Stimulated activated CD8-positive, alpha-beta memory T cell treated with anti-CD3 and anti-CD28 coated beads, Interleukin-15, amount 100 ng/mL, for 48 hours (primary cell): ENCODE results near the gene ARHGAP22.

Source experiments
- DNase-seq, 2 donors: peaks; one replicate each; pipeline ENCODE4 v3.0.0-alpha.2; 2020; ENCODE audit warnings: low read depth in 2 of 2

Gene ARHGAP22

GRCh38 chr10:48533540-48533939 is 71.3 kb downstream of the ARHGAP22 start:
- DNase-seq: no peak

GRCh38 chr10:48531486-48531885 is 73.4 kb downstream of the ARHGAP22 start:
- no peak for DNase-seq

GRCh38 chr10:48529331-48529730 is 75.5 kb downstream of the ARHGAP22 start:
- no peak for DNase-seq

- no peak for DNase-seq
Measured at GRCh38 chr10:48527756-48528155, 77.1 kb downstream of the ARHGAP22 start.

- DNase-seq: no peak
Measured at GRCh38 chr10:48526846-48527505, 77.9 kb downstream of the ARHGAP22 start.

GRCh38 chr10:48526011-48526821 is 78.7 kb downstream of the ARHGAP22 start:
- DNase-seq: no peak

GRCh38 chr10:48525113-48525512 is 79.8 kb downstream of the ARHGAP22 start:
- DNase-seq: no peak

GRCh38 chr10:48523820-48524758 is 80.8 kb downstream of the ARHGAP22 start:
- DNase-seq: peak in 1 of 2 donors; percentile 2

- DNase-seq: no peak
Measured at GRCh38 chr10:48523212-48523819, 81.6 kb downstream of the ARHGAP22 start.

- no peak for DNase-seq
Measured at GRCh38 chr10:48522011-48522765, 82.7 kb downstream of the ARHGAP22 start.

- DNase-seq: no peak
Measured at GRCh38 chr10:48520594-48520993, 84.3 kb downstream of the ARHGAP22 start.

- no peak for DNase-seq
Measured at GRCh38 chr10:48520184-48520506, 84.7 kb downstream of the ARHGAP22 start.

- DNase-seq: no peak
Measured at GRCh38 chr10:48519481-48520183, 85.2 kb downstream of the ARHGAP22 start.

- no peak for DNase-seq
Measured at GRCh38 chr10:48518986-48519385, 85.9 kb downstream of the ARHGAP22 start.

GRCh38 chr10:48517911-48518811 is 86.7 kb downstream of the ARHGAP22 start:
- no peak for DNase-seq

GRCh38 chr10:48517482-48517881 is 87.4 kb downstream of the ARHGAP22 start:
- no peak for DNase-seq

GRCh38 chr10:48516911-48517310 is 88.0 kb downstream of the ARHGAP22 start:
- no peak for DNase-seq

- DNase-seq: no peak
Measured at GRCh38 chr10:48514916-48515315, 90.0 kb downstream of the ARHGAP22 start.

GRCh38 chr10:48514255-48514654 is 90.6 kb downstream of the ARHGAP22 start:
- no peak for DNase-seq
